Stimulated activated CD4-positive, alpha-beta T cell treated with anti-CD3 and anti-CD28 coated beads, TNF-alpha, amount 100 ng/mL, for 24 hours (primary cell): ENCODE data around the gene CLGN.
"Not testable (repeated sequence)": the region's sequence is repeated elsewhere in the genome, so short reads cannot be mapped to it uniquely, and the experiment has no call there.

Source experiments
- DNase-seq, 3 experiments: peaks; one replicate each; pipeline ENCODE4 v3.0.0-alpha.2; 2020; ENCODE audit warnings: low read depth in 3 of 3

The CLGN gene, protein sequence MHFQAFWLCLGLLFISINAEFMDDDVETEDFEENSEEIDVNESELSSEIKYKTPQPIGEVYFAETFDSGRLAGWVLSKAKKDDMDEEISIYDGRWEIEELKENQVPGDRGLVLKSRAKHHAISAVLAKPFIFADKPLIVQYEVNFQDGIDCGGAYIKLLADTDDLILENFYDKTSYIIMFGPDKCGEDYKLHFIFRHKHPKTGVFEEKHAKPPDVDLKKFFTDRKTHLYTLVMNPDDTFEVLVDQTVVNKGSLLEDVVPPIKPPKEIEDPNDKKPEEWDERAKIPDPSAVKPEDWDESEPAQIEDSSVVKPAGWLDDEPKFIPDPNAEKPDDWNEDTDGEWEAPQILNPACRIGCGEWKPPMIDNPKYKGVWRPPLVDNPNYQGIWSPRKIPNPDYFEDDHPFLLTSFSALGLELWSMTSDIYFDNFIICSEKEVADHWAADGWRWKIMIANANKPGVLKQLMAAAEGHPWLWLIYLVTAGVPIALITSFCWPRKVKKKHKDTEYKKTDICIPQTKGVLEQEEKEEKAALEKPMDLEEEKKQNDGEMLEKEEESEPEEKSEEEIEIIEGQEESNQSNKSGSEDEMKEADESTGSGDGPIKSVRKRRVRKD

DNA sequence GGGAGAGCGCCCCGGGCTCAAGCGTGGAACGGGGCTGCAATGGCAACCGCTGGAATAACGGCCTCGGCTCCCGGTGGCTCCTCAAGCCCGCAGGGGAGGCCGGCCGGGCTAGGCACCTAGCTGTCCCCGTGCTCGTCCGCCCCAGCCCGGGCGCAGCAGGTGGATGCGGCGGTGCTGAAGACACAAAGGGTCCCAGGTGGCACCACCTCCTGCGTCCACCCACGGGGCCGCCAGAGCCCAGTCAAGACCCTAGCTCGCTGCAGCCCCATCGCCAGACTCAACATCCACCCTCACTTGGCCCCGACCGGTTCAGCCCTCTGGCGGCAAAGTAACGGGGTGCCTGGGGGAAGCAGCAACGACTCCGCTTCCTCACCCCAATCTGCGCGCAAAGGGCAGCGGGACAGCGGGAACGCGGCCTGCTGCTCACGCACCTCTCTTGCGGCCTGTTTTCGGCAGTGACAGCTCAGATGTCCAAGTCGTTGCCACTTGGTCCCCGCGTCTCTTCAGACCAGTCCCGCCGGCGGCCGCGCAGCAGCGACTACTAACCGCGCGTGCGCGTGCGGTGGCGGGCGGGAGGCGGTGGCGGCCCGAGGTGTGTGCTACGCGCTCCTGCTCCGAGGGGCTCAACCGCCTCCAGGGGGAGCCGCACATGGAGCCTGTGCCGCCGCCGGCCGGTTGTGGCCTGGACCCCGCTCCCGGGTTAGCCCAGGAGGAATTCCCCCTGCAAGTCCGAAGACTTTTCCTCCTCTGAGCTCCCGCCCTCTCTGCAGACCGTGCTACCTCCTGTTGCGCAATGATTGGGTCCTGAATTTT lies at the start of gene CLGN:
TSS of gene CLGN (minus strand) at position 543 of the 813 bp plus-strand sequence. CDS start 14,570 bp downstream, outside the sequence.
- DNase-seq, result peak; percentile 14 to 65 (median 36)

DNA sequence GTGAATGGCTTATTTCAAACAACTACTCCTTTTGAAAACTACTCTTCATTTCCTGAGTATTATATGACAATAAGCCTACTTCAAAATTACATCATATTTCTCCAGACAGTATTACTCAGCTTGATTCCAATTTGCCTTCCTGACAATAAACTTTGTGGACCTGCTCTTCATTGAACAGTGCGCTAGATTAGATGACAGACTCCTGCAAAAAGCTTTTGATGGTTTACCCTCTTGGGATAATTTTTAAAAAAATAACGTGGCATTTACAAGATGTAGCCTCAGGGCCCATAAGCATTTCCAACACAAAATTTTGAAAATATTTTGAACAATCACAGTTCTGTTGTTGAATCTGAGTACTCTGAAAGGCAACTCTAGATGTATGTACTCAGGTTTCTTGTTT lies 44.7 kb upstream of the CLGN start:
- DNase-seq, result no peak

DNA sequence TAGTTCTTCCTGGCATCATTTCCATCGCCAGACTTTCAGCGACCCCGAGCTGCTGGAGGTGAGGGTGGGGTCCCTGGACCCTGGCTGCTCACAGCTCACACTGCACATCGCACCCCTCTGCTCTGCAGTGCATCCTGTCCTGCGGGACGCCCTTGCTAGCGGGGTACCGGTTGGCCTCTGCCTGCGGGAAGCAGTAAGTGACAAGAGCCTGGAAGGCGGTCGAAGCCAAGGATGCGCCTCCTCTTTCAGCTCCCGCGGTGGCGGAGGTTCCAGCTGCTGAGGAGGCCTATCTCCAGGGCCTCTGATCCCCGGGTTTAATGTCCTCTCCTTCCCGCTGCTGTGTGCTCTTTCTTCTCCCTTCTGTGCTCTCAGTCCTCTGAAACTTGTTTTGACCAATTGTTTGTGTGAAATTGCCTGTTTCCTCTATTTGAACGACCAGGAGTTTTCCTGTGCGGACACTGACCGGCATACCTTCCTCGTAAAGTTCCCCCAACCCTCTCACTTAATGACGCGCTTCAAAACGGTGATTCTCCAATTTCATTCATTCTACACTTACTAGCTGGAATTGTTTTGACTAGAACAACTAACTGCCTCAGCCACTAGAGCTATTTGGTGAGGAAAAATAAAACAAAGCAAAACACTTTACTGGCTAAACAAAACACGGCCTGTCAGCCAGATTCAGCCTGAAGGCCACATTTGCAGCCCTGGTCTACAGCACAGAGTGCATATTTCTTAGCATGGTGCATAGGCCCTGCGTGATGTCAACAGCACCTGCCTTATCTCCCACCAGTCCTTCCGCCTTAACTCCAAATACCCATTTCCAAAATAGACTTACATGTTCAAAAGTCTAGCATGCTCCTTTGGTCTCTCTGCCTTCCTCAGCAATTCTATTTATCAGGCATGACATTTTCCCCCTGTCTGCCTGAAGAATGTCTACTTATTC lies 42.6 kb upstream of the CLGN start:
- DNase-seq, result no peak

DNA sequence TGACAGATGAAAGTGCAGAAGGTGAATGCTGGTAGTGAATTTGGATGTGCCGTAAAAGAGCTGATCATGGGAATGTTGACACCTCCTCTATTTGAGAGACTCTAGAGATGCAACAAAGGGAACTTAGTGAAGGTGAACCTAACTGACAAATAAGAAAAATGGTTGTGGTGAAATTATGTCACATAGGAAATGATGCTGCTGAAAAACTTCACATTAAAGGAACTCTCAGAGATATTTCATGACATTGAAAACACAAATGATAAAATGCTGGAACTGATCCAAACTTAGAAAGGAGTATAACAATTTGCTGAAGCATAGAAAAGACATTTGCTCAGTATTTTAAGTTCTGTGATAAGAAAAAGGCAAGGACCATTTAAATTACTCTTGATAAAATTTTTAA lies 38.7 kb upstream of the CLGN start:
- no peak for DNase-seq

DNA sequence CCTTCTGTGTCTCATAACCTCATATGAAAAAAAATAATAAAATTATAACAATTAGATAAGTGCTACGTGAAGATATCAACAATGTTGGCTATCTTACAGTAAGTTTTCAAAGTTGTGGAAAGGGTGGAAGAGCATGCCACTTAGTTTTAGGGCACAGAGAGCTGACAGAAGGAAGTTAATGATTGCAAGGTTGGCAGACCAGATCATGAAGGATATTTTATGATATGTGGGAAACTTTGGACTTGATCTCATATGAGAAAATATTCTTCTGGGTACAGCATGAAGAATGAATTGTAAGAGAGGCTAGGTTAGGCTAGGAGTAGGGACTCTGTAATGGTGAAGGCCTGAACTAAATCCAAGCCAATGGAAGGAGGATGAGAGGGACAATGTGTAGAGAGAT lies 36.2 kb upstream of the CLGN start:
- DNase-seq, result no peak

DNA sequence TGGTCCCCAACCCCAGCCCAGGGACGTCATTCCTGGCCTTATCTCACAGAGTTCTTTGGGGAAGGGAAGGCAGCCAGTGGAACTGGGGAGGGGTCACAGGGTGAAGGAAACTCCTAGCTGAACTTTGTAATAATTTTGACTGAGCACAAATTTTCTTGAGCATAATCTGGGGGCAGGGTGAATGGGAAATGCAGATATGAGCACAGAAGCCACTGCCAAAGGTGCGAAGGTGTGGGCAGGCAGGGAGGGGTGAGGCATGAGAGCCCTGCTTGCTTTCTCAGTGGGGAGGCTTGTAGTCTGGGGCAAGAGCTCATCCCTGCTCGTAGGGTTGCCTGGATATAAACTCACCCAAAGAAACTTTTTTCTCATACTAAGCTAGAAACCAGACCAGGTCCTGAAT lies 35.7 kb upstream of the CLGN start:
- DNase-seq, result no peak

DNA sequence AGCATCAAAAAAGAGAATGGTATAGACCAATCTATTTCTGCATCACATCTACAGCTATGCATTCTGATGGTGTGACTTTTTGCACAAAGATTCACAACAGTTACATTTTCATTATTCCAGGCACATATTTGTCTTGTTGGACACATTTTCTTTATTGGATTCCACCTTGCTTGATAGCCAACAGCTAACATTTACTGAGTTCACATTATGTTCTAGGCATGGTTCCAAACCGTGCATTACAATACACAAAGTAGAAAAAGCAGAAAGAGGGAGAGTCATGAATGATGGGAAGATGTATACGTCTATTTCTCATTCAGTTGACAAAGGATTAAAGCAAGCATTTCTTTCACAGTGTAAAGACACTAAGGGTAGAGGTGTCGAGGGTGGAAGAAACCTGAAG lies 22.9 kb upstream of the CLGN start:
- DNase-seq, result no peak

DNA sequence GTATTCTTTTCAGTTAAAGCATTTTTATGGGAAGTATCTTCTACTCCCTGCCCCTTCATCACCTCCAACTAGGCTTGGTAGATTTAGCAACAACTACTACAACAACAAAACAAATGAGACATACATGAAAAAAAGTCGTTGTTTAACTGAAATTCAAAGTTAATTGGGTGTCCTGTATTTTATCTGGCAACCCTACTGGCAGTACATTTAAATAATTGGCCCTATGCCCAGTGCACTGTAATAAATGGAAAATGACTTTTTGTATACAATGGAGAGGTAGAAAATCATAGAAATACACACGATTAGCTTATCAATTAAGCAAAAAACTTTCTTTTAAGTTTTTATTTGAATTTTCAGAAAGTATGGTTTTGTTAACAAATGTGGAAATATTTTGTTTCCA lies 21.4 kb upstream of the CLGN start:
- DNase-seq, result no peak

DNA sequence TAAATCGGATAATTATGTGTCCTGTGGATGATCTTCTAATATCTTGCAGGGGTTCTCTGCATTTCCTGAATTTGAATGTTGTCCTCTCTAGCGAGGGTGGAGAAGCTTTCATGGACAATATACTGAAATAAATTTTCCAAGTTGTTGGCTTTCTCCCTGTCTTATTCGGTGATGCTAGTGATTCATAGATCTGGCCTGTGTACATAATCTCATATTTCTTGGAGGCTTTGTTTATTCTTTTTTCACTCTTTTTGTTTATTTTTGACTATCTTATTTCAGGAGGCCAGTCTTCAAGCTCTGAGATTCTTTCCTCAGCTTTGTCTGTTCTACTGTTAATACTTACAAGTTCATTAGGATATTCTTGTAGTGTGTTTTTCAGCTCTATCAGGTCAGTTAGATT lies 20.7 kb upstream of the CLGN start:
- DNase-seq, result no peak

DNA sequence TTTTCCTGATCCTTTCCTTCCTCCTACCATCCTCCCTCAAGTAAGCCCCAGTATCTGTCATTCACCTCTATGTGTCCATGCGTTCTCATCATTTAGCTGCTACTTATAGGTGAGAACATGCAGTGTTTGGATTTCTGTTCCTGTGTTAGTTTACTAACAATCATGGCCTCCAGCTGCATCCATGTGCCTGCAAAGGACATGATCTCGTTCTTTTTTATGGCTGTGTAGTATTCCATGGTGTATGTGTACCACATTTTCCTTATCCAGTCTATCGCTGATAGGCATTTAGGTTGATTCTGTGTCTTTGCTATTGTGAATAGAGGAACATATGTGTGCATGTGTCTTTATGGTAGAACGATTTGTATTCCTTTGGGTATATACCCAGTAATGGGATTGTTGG lies 16.9 kb upstream of the CLGN start:
- DNase-seq, result not testable (repeated sequence)

DNA sequence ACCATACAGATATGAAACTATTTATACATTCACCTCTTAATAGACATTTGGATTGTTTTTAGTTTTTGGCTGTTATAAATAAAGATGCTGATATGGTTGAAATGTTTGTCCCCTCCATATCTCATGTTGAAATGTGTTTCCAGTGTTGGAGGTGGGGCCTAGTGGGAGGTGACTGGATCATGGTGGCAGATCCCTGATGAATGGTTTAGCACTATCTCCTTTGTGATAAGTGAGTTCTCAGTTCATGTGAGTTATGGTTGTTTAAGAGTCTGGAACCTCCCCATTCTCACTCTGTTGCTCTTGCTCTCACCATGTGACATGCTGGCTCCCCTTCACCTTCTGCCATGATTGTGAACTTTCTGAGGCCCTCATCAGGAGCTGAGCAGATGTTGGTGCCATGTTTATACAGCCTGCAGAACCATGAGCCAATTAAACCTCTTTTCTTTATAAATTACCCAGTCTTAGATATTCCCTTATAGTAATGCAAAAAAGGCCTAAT lies 12.2 kb upstream of the CLGN start:
- DNase-seq, result no peak

DNA sequence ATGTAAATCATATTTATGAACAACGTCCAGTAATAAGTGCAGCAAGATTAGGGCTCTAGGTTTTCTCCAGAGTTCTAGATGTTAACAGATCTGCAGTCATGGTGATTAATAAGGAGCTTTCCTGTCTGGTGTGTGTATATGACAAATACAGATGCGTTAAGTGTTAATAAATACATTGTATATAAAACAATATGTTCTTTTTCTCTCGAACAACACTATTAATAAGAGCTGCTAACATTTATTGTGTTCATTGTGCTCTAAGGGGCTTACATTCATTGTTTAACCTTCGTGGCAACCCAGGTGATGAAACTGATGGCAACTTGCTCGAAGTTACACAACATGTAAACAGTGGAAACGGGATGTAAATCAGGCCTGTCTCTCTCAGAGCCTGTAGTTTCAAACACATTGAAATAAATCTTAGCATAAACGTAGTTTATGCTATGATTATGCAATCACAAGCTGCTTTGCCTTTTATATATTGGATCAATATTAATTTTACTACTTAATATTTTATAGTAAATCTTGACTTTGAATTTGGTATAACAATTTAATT lies 547 bp upstream of the CLGN start:
- no peak for DNase-seq

DNA sequence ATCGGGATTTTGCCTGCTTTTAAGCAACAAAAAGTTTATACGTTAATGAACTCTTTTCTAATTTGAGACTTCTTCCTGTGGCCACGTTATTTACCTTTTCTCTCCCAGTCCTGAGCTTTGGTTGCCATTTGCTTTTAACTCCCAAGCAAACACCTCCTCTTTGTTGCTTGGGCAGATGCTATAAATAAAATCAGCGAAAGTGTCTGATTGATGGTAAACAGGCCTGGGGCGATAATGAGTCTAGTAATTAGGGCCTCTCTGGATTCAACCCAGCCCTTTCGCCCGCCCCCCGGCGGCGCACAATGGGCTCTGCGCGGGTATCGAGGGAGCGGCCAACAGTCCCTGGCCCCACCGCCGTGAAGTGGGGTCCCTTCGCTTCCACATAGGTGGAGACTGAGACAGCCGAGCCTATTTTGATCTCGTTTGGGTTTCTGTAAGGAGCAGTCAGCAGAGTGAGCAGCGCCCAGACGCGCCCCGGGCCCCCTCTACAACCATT lies 790 bp downstream of the CLGN start:
- DNase-seq, result no peak

DNA sequence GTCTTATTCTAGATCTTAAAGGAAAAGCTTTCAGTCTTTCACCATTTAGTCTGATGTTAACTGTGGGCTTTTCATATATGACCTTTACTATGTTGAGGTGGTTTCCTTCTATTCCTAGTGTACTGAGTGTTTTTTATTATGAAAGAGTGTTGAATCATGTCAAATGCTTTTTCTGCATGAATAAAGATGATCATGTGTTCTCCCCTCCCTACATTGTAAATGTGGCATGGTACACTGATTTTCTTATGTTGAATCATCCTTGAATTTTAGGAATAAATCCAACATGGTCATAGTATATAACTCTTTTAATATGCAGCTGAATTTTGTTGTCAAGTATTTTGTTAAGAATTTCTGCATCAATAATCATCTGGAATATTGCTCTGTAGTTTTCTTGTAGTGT lies 4.3 kb downstream of the CLGN start:
- no peak for DNase-seq

DNA sequence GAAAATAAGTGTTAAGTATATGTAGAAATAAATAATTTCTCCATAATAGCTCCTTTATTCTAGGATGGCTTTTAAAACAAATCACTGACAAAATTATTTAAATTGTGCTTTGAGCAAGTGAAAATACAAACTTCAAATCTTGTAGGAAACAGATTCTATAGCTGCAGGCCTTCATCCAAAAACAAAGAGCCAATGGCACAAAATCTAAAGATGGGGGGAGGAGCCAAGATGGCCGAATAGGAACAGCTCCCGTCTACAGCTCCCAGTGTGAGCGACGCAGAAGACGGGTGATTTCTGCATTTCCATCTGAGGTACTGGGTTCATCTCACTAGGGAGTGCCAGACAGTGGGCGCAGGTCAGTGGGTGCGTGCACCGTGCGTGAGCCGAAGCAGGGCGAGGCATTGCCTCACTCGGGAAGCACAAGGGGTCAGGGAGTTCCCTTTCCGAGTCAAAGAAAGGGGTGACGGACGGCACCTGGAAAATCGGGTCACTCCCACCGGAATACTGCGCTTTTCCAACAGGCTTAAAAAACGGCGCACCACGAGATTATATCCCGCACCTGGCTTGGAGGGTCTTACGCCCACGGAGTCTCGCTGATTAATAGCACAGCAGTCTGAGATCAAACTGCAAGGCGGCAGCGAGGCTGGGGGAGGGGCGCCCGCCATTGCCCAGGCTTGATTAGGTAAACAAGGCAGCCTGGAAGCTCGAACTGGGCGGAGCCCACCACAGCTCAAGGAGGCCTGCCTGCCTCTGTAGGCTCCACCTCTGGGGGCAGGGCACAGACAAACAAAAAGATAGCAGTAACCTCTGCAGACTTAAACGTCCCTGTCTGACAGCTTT lies 14.1 kb downstream of the CLGN start:
- DNase-seq, result not testable (repeated sequence)

DNA sequence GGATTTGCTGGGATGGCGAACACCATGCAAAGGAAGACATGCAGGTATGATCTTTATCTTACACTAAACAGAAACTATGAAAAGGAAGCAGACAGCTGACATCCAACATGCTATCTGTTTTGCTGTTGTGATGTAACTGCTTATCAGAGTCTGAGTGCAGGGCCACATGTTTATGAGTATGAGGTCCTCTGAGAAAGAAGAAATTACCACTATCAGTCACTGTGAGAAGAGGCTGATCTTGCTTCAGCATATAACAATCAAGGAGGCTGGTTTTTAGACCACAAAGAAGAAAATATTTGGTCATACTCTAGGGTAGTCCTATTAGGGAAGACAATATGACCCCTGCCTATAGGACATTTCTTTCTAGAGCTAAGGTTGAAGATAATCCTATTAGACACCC lies 18.5 kb downstream of the CLGN start:
- no peak for DNase-seq

DNA sequence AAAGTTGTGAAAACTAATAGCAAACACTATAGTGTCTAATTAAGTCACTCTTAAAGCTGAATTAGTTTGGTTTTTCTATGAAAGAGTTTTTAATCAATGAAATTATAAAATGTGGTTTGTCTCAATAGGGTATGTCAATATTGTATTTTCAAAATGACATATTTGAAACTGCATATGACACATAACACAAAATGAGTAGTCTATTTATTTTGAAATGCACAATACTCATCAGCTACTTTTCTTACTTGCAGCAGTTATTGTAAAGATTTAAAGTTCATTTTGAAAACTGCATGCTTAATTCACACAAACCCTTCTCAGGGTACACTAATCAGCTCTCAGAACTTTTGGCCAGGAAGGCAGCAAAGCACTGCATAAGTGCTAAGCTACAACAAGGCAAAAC lies 21.2 kb downstream of the CLGN start:
- DNase-seq, result no peak

DNA sequence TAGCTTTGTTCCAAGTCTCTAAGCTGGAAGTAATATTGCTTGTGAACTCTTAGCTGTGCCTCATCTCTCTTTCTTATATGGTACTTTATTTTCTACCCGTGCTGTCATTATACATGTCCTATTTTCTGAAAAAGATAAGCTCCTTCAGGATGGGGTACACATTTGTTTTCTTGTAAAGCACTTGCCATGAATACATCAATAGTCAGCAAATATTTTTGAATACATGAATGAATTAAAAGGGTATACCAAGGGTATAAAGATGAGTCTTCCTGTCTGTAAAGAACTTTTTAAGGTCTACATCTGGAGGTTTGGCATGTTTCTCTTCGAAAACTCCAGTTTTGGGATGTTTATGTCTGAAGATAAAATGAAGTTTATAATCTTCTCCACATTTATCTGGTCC lies 27.3 kb downstream of the CLGN start:
- no peak for DNase-seq

DNA sequence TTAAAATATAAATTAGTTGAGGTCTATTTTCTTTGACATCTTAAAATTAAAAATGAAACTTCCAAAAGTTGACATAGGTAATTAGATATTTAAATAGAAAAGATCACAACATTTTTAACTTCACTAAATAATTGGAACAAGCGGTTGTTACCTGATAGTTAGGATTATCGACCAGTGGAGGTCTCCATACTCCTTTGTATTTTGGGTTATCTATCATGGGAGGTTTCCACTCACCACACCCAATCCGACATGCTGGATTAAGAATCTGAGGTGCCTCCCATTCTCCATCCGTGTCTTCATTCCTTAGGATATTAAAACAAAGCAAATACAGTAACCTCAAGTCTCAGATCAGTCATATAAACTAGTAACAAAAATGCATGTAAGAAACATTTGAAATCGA lies 31.8 kb downstream of the CLGN start:
- no peak for DNase-seq

DNA sequence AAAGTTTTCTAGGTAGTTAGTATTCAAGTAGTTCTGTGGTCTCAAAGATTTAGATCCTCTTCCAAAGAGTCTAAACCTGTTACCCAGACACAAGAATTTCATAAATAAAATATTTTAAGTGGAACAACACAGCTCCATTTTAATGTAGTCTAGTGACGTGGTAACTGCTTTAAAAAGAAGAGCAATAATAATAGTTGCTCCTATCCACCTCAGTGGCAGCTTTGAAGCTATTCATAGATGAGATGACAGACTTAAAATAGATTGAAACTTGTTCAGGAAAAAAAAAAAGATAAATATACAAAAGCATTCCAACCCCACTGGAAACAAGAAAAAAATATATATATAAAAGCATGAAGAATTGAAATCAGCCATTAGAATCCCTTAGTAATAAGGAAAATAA lies 39.4 kb downstream of the CLGN start:
- DNase-seq, result no peak
